B cell (primary cell): ENCODE data around the gene TEFM.

ENCODE experiments used
- EZH2 ChIP-seq: IDR thresholded peaks from 2 replicates; pipeline ENCODE4 v1.6.1; 2012; ENCODE audit warnings: borderline replicate concordance, low read depth, mild to moderate bottlenecking, moderate library complexity, low read length; ENCODE audit not compliant: insufficient read depth, poor library complexity, severe bottlenecking
- TF ChIP-seq, protein P1 (sequence below): fragments of 200-600 bp; IDR thresholded peaks from one replicate; pipeline ENCODE4 v1.8.0; 2022; ENCODE audit warnings: antibody characterized with exemption, mild to moderate bottlenecking

DNA sequence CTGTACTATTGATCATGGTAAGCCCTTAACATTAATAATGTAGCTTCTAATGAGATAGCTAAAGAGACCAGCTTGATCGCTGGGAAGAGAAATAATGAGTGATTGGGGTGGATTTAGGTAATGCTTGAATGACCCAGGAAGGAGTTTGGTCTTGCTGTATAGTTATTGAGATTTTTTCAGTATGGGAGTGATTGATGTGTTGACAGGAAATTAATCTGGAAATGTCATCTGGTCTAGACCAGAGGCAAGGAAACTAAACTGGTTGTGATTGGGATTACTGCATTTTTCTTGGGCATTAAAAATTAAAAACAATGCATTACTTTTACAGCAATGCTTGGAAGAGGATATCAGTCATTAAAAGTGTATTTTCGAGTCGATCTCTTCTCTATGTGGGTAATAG lies 11.8 kb downstream of the TEFM start:
- TF ChIP-seq, protein P1, sequence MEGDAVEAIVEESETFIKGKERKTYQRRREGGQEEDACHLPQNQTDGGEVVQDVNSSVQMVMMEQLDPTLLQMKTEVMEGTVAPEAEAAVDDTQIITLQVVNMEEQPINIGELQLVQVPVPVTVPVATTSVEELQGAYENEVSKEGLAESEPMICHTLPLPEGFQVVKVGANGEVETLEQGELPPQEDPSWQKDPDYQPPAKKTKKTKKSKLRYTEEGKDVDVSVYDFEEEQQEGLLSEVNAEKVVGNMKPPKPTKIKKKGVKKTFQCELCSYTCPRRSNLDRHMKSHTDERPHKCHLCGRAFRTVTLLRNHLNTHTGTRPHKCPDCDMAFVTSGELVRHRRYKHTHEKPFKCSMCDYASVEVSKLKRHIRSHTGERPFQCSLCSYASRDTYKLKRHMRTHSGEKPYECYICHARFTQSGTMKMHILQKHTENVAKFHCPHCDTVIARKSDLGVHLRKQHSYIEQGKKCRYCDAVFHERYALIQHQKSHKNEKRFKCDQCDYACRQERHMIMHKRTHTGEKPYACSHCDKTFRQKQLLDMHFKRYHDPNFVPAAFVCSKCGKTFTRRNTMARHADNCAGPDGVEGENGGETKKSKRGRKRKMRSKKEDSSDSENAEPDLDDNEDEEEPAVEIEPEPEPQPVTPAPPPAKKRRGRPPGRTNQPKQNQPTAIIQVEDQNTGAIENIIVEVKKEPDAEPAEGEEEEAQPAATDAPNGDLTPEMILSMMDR: no peak
- no peak for TF ChIP-seq EZH2
